Thoracic aorta (tissue), 2 donors: ENCODE results near the gene BEST3. TPM values are rescaled to one million over a fixed set of nuclear protein-coding genes. Genes with fewer than 3 reads are reported as not detected.

Experiments used
- ATAC-seq: fragments of 150-250 bp; one replicate; pipeline ENCODE4 v1.8.0; 2017; ENCODE audit warnings: low read depth; ENCODE audit not compliant: insufficient number of reproducible peaks, low FRiP score
- DNase-seq: peaks from one replicate; pipeline ENCODE4 v3.0.0-alpha.2; 2020; ENCODE audit warnings: low spot score
- H3K27ac ChIP-seq, 2 donors: fragments of 200-600 bp; sonication (generic); 1 replicate in 1 of 2; 2 replicates in 1 of 2; pipeline ENCODE4 v1.5.1; 2016; ENCODE audit warnings: mild to moderate bottlenecking in 2 of 2, moderate library complexity in 2 of 2
- H3K27me3 ChIP-seq: fragments of 200-600 bp; sonication (generic); replicated peaks from 2 replicates; pipeline ENCODE4 v1.6.0; 2016; ENCODE audit warnings: mild to moderate bottlenecking; ENCODE audit not compliant: insufficient read depth
- H3K36me3 ChIP-seq: fragments of 200-600 bp; sonication (generic); one replicate; pipeline ENCODE4 v1.5.1; 2016
- H3K4me1 ChIP-seq, 2 donors: fragments of 200-600 bp; sonication (generic); 1 replicate in 1 of 2; 2 replicates in 1 of 2; pipeline versions ENCODE4 v1.5.1 to v1.6.0; 2016; ENCODE audit warnings: low read depth in 2 of 2, mild to moderate bottlenecking in 1 of 2; ENCODE audit not compliant: control insufficient read depth in 1 of 2
- H3K4me3 ChIP-seq: fragments of 200-600 bp; sonication (generic); 2 replicates; pipeline ENCODE4 v1.5.1; 2016; ENCODE audit warnings: mild to moderate bottlenecking
- H3K9me3 ChIP-seq: fragments of 200-600 bp; sonication (generic); 2 replicates; pipeline ENCODE4 v1.5.1; 2016
- CTCF ChIP-seq: fragments of 200-600 bp; sonication (generic); IDR thresholded peaks from one replicate; pipeline ENCODE4 v1.5.1; 2019; ENCODE audit warnings: antibody characterized with exemption
- total RNA-seq, 2 donors: library from RNA; depleted of rRNA; stranded (reverse); fragments of >200 nt; gene quantifications; one replicate each; pipeline versions ENCODE4 v1.1.0 to v1.2.3, GENCODE V29; 2016

BEST3 gene
- total RNA-seq, 2 donors from 2014 or later = not detected

GRCh38 chr12:69620077-69620476 lies 79.0 kb downstream of the BEST3 start:
- ATAC-seq = no peak

GRCh38 chr12:69619050-69619449 lies 80.1 kb downstream of the BEST3 start:
- no peaks in the 10 kb centered on the region for H3K9me3 ChIP-seq
- ATAC-seq (no peak), DNase-seq (no peak)
- TF ChIP-seq CTCF = no peak
- no peaks in the 10 kb centered on the region for H3K27me3 ChIP-seq
- no peaks in the 10 kb centered on the region for H3K4me1 ChIP-seq
- H3K27ac ChIP-seq = no peak overlapping the region
- H3K36me3 ChIP-seq = no peaks in the 10 kb centered on the region
- no peak overlapping the region for H3K4me3 ChIP-seq

More at GRCh38 chr12:69620077-69620476, 79.0 kb downstream of the BEST3 start:
- no peaks in the 10 kb centered on the region for H3K36me3 ChIP-seq
- no peak overlapping the region for H3K27ac ChIP-seq
- DNase-seq = no peak
- H3K4me1 ChIP-seq = no peaks in the 10 kb centered on the region
- H3K27me3 ChIP-seq = no peaks in the 10 kb centered on the region
- TF ChIP-seq CTCF = no peak
- H3K9me3 ChIP-seq = no peaks in the 10 kb centered on the region
- no peak overlapping the region for H3K4me3 ChIP-seq

- H3K36me3 ChIP-seq = no peaks in the 10 kb centered on the region
- no peaks in the 10 kb centered on the region for H3K27me3 ChIP-seq
- H3K9me3 ChIP-seq = no peaks in the 10 kb centered on the region
- ATAC-seq (no peak), DNase-seq (no peak)
- no peak overlapping the region for H3K27ac ChIP-seq
- TF ChIP-seq CTCF = no peak
- H3K4me1 ChIP-seq = no peaks in the 10 kb centered on the region
- no peak overlapping the region for H3K4me3 ChIP-seq
Measured at GRCh38 chr12:69616025-69616424, 83.1 kb downstream of the BEST3 start.

GRCh38 chr12:69613351-69613750 lies 85.8 kb downstream of the BEST3 start:
- Histone ChIP-seq H3K4me3 (no peak overlapping the region), H3K36me3 (no peaks in the 10 kb centered on the region), H3K9me3 (no peaks in the 10 kb centered on the region), H3K4me1 (no peaks in the 10 kb centered on the region), H3K27ac (no peak overlapping the region), H3K27me3 (no peaks in the 10 kb centered on the region)
- DNase-seq = no peak
- no peak for TF ChIP-seq CTCF
- no peak for ATAC-seq

- no peak for TF ChIP-seq CTCF
- Histone ChIP-seq H3K27me3 (no peaks in the 10 kb centered on the region), H3K36me3 (no peaks in the 10 kb centered on the region), H3K9me3 (no peaks in the 10 kb centered on the region), H3K4me1 (no peaks in the 10 kb centered on the region), H3K4me3 (no peak within 1 kb of the TSS), H3K27ac (no peak within 1 kb of the TSS)
- DNase-seq (no peak), ATAC-seq (no peak)
Measured at GRCh38 chr12:69610729-69611128, 88.4 kb downstream of the BEST3 start, which contains the start of gene LRRC10. LRRC10 (minus strand) TSS chr12:69610907; CDS start chr12:69610838, 69 bp downstream.
